Amniotic stem cell (primary cell): Measurements from ENCODE around the gene MLST8.
A peak's percentile ranks its signal among the peaks of the same experiment; 100 is the strongest.

Source experiments
- DNase-seq: peaks from one replicate; lab custom pipeline; 2025; lab: John Stamatoyannopoulos, UW

The MLST8 gene

GRCh38 chr16:2205104-2205966, at the start of gene MLST8:
Gene MLST8 (plus strand): TSS chr16:2205454. CDS start chr16:2206086, 632 bp downstream.
- peak; percentile 81 for DNase-seq

- DNase-seq = no peak
These were observed 49.0 kb upstream of the MLST8 start for GRCh38 chr16:2155977-2156848.

GRCh38 chr16:2156849-2157224, 48.4 kb upstream of the MLST8 start:
- no peak for DNase-seq

GRCh38 chr16:2157480-2158261, 47.6 kb upstream of the MLST8 start:
- DNase-seq = no peak

GRCh38 chr16:2158262-2158638, 47.0 kb upstream of the MLST8 start:
- DNase-seq = no peak

- DNase-seq = no peak
These were observed 45.9 kb upstream of the MLST8 start for GRCh38 chr16:2159175-2159838.

GRCh38 chr16:2160915-2161551, 44.2 kb upstream of the MLST8 start:
- no peak for DNase-seq

GRCh38 chr16:2161911-2162310, 43.3 kb upstream of the MLST8 start:
- no peak for DNase-seq

GRCh38 chr16:2162676-2163118, 42.6 kb upstream of the MLST8 start:
- DNase-seq = no peak

- DNase-seq = no peak
These were observed 41.9 kb upstream of the MLST8 start for GRCh38 chr16:2163211-2163881.

- no peak for DNase-seq
These were observed 39.4 kb upstream of the MLST8 start for GRCh38 chr16:2165861-2166260.

GRCh38 chr16:2166263-2167067, 38.8 kb upstream of the MLST8 start:
- no peak for DNase-seq

- no peak for DNase-seq
These were observed 38.1 kb upstream of the MLST8 start for GRCh38 chr16:2167068-2167638.

- DNase-seq = no peak
These were observed 35.2 kb upstream of the MLST8 start for GRCh38 chr16:2170080-2170479.

- no peak for DNase-seq
These were observed 34.4 kb upstream of the MLST8 start for GRCh38 chr16:2170587-2171435.

GRCh38 chr16:2171601-2172178, 33.6 kb upstream of the MLST8 start:
- DNase-seq = no peak

- no peak for DNase-seq
These were observed 32.4 kb upstream of the MLST8 start for GRCh38 chr16:2172688-2173335.

- no peak for DNase-seq
These were observed 31.9 kb upstream of the MLST8 start for GRCh38 chr16:2173366-2173765.
